NCI-H82 (cell line): ENCODE data around the gene TXNDC16.
"Not testable (repeated sequence)": the region's sequence is repeated elsewhere in the genome, so short reads cannot be mapped to it uniquely, and the experiment has no call there.

Experiments used
- DNase-seq: peaks from one replicate; lab custom pipeline; 2025; lab: John Stamatoyannopoulos, UW

The TXNDC16 gene

DNA sequence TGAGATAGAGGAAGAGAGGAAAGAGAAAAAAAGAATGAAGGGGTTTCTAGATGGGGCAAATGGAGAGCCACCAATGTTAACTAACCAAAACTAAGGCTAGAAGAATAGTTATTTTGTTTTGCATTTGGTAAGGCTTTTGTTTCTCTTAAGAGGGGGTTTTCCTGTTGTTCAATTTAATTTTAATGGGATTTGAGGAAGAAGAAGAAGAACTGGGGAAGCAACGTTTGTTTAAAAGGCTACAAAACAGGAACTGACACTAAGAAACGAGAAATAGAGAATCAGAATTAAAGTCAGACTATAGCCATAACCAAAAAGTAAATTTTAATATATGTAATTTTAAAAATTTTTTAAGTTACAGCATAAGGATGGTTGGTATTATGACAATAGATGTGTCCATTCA, 13.7 kb downstream of the TXNDC16 start:
- DNase-seq, result no peak

DNA sequence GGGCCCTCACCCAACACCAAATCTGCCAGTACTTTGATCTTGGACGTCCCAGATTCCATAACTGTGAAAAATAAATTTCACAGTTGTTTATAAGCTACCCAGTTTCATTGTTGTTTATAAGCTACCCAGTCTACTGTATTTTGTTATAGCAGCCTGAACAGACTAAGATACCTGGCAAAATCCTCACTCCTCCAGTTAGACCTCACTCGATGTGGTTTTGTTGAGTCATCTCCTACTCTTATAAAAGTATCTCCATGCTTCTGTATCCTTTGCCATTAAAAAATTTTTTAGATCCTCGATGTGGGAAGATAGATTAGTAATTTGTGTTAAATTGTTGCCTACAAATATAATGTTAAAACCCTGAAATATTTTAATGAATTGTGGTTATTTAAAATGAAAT, 16.0 kb downstream of the TXNDC16 start:
- no peak for DNase-seq

DNA sequence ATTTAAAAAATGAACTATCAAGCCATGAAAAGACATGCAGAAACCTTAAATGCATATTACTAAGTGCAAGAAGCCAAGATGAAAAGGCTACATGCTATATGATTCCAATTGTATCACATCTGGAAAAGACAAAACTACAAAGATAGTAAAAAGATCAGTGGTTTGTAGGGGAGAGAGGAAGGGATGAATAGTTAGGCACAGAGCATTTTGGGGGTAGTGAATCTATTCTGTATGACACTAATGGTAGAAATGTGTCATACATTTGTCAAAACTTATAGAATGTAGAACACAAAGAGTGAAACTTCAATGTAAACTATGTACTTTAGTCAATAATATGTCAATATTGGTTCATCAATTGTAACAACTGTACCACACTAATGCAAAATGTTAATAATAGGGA, 20.8 kb downstream of the TXNDC16 start:
- DNase-seq, result no peak

DNA sequence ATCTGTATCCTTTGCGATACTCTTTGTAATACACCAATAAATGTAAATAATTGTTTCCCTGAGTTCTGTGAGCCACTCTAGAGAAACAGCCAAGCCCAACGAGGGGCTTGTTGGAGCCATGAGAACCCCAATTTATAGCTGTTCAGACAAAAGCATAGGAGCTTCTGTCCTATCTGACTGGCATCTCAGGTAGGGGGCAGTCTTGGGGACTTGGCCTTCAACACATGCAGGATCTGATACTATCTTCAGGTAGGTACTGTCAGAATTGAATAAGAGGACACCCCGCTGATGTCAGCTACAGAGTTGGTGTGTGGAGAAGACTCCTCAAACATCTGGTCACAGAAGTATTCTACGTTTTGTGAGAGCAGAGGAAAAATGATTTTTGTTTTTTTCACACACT, 25.3 kb downstream of the TXNDC16 start:
- DNase-seq, result no peak

DNA sequence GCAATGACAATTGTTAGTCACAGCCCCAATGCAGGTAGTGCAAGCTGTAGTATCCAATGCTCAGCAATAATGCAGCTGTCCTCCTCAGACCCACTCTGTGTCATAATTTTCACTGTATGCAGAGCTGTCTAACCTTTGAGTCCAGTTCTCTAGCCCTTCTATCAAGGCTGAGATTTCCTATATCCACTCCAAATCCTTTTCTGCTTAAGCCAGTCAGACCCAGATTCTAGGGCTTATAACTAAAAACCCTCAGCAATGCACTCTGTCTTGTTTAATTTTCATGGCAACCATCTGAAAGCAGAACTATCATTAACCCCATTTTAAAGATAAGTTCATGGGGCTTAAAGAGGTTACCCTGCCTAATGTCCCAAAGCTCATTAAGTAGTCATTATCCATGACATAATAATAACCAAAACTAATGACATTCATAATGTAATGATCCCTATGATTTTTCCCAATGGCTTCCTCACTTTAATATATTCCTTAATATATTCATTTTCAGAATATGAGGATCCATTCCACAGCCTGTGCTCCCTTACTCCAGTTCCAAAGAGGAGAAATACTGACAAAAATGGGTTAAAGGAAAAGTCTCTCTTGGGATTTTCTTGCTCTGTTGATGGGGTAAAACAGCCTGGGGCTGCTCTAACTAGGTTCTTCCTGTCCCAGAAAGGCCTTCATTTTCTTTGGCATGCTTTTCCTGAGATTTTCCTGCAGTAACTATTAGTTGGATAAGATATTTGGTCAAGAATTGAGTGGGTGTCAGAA, 29.5 kb downstream of the TXNDC16 start:
- DNase-seq, result no peak

DNA sequence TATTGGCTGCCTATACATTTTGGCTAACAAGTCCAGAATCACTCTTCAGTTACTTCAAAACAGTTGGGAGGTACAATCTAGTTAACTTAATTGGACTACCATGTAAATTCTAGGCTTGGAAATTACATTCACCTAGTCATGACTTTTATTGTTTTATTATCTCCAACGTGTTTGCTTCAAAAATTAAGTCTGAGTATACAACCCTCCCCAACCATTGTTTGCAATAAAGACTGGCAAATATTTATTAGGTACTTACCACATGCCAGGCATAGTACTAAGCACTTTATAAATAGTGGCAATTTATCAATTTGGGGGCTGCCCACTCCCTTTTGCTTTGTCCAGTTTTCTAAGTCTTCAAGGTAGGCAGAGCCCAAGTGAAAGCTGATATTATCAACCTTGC, 30.3 kb downstream of the TXNDC16 start:
- DNase-seq, result no peak

DNA sequence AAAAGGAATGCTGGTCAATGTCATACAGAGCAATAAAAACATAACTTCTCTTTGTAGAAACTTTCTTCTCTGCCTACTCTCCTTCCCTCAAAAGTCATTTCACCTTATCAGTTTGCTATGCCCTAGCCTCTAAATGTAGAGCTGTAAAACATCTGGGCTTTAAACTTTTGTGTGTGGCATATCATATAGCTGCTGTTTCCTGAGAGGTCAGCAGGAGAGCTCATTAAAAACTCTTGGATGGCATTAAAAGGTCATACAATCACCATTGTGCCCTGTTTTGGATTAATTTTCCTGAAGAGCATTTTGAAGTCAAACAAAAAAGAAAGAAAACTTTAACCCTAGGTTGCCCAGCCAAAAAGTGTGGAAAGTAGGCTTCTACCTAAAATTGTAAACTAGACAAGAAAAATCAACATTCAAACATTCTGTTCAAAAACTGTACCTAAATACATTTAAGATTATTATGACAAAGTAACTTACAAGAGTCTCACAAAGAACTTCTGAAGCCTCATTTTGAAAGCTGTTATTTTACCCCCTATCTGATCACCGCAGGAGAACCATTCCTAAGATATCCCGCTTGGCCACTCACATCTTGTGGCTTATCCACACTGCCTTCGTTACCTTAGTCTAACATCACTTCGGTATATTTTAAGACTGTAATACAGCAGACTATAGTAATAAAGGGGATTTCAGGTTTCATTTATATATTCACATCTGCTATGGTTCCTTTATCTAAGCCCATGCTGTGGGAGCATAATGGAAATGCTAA, 38.1 kb downstream of the TXNDC16 start:
- no peak for DNase-seq

DNA sequence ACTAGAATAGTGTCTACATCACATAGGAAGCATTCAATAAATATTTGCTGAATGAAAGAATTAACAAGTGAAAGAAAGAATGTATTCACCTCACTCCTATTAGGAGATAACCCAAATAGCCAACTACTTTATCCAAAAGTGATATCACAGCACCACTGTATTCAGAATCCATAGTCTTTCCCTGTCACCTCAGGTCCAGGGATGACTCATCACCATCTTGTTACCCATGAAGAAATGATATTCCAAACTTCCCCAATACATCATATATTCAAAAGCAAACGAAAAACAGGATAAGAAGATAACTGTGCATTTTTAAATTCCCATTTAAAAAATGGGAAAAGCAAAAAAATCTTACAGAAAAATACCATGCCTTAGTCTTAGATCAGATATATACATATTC, 39.1 kb downstream of the TXNDC16 start:
- DNase-seq, result no peak

DNA sequence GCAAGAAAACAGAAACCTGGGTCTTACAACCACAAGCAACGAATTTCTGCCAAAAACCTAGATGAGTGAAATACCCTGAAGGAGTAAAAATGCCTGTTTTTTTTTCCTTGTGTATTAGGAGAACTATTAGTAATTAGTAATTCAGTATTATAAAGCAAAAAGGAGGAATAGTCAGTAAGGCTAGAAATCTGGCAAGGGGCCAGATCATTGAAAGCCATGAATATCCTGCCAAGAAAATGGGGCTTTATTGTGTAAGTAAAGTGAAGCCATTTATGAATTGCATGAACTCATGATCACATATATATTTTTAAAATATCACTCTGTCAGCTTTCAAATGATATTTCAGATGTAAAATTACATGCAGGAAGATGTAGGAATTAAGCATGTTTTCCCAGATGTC, 57.9 kb downstream of the TXNDC16 start:
- no peak for DNase-seq

DNA sequence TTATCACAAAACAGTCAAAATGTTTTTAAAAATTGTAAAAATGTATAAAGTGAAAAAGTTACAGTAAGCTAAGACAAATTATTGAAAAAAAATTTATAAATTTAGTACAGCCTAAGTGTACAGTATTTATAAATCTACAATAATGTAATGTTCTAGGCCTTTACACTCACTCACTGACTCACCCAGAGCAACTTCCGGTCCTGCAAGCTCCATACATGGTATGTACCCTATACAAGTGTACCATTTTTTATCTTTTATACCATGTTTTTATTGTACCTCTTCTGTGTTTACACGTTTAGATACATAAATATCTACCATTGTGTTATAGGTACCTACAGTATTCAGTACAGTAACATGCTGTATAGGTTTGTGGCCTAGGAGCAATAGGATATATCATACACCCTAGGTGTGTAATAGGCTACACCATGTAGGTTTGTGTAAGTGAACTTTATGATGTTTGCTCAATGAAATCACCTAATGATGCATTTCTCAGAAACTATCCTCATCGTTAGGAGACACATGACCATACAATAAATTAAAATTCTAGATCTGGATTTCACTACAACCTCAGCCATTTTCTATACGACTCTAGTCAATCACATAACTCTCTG, 66.8 kb downstream of the TXNDC16 start:
- DNase-seq, result no peak

DNA sequence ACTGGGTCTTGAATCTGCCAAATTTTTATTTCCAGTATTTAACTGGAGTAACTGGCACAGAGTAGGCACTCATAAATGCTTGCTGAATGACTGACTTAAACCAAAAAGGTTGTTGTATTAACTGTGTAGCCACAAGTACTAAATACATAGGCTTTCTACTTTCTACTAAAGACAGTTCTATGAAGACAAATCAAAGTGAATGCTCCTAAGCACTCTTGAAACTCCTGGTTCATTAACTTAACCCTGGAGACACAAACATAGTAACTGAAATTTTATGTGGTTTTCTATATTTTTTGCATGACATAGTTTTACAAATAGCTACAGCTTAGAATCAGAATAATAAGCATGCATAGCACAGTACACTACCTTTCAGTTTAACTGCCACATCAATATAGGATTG, 70.4 kb downstream of the TXNDC16 start:
- no peak for DNase-seq

DNA sequence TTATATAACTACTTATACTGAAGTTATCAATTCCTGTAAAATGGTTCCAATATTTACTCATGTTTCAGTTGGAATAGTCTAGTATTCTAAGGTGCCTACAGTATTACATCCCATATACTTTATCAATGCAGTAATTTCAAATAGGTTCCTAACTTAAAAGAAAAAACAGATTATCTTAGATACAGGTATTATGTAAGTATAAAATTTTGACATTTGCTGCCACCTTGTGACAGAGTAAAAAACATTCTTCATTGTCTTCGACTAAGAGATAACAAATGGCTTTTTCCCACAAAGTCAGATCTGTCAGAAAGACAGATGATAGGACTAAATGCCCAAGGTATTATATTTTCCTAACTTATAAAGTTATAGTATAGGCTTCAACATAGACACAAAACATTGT, 78.7 kb downstream of the TXNDC16 start:
- peak; percentile 39 for DNase-seq

DNA sequence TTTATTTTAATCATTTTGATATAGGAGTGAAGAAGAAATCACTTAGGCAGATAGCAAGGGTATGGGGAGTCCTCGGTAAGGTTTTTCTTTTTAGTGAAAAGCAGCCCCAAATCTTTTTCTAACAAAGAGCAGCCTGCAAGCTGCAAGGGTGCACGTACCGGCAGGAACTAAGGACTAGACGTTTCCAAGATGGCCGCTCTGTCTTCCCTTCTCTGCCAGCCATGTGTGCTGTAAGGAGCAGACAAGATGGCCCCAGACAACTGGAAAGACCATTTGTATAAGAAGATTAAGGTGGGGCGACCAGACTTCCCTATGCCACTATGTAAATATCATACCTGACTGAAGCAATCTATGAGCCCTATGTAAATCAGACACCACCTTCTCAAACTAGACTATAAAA, 79.6 kb downstream of the TXNDC16 start:
- DNase-seq, result no peak

DNA sequence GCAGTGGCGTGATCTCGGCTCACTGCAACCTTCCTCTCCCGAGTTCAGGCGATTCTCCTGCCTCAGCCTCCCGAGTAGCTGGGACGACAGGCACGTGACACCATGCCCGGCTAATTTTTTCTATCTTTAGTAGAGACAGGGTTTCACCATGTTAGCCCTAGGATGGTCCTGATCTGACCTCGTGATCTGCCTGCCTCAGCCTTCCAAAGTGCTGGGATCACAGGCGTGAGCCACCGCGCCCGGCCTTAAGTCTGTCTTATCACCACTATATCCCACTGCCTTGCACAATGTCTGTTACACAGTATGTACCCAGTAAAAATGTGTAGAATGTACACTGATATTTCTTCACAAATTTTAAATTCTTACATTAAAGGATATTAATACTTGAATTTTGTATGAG, 80.1 kb downstream of the TXNDC16 start:
- not testable (repeated sequence) for DNase-seq

DNA sequence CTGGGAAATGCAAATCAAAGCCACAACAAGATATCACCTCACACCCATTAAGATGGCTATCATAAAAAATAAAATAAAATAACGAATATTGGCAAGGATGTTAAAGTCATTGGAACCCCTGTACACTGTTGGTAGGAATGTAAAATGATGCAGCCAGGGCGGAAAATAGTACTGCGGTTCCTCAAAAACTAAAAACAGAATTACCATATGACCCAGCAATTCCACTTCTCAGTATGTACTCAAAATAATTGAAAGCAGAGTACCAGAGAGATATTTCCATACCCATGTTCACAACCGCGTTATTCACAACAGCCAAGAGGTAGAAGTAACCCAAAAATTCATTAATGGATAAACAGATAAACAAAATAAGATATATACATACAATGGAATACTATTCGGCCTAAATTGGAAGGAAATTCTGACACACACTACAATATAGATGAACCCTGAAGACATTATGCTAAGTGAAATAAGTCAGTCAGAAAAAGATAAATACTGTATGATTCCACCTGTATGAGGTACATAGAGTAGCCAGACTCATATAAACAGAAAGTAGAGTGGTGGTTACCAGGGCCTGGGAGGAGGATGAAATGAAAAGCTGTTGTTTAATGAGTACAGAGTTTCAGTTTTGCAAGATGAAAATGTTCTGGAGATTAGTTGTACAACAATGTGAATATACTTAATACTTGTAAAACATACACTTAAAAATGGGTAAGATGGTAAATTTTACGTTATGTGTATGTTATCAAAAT, 84.6 kb downstream of the TXNDC16 start:
- no peak for DNase-seq

DNA sequence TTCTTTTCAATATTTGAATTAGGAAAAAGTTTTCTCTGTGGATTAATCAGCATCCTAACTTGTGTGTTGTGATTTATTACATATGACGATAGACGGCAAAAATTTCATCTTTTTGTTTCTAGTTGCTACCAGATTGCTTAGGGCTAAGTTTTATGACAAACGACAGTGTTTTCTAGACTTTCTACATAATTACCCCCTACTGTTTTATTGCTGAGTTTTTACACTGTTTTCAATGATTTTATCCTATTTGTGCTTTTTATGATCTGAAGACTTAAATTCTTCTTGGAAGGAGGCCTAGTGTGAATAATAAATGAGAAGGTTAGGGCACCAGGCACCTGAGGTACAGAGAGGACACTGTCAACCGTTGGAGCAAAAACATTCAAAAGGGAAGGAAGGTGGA, 88.1 kb downstream of the TXNDC16 start:
- no peak for DNase-seq

DNA sequence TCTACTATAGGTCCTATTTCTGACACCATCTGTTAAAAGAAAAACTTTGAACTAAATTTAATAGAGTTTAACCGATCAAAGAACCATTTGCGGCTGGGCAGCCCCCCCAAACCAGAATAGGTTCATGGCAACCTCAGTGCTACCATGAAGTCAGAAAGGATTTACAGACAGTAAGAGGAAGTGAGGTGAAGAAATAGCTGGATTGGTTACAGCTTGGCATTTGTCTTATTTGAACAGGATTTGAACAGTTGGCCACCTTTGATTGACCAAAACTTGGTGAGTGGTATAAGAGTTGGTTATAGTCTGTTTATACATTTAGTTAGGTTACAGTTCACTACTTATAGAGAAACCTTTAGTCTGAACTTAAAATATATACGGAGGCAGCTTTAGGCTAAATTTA, 88.9 kb downstream of the TXNDC16 start:
- DNase-seq, result no peak

DNA sequence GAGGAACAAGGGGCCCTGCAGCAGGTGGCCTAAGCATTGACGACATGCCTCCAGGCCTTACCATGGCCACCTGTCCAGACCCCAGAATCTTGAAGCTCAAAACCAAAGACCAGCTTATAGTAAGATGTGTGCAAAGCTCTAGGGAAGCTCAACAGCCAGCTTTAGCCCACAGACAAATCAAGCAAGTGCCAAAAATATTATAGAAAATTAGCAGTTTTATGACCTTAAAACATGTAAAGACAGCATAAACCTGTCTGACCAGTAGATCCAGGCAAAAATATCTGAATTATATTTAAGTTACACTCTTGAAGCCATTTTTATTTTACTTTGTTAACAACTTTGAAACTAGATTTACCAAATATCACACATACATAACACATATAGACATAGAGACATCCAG, 90.6 kb downstream of the TXNDC16 start:
- no peak for DNase-seq

DNA sequence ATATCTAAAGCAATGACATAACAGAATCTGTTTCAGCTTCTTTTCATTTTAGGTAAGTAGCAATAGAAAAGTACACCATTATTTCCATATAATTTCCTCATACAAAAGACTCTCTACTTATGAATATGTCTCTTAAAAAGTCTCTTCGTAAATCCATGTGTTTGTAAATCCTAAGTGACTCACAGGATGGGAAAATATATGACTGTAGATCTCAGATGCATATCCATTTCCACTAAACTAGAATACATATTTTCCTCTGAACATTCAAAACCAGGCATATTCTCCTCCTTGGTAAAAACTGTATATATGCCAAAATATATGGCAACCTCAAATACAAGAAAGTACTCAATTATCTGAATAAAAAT, 93.6 kb downstream of the TXNDC16 start:
- DNase-seq, result no peak

DNA sequence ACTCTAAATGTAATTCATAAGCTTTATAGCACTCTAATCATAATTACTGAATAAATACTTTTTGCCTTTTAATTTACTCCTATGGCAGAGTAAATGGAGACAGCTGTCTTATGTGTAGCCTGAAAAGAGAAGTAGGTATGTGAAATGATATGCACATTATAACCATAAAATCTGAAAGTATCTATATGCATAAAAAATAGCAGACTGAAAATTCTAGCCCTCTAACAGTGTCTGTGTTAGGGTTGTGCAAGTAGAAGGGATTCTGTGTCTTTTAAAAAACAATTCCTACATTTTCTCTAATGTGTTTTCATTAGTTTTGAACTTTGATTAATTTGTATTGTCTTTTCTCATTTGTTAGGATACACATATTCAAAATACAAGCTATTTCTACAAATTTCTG, 94.9 kb downstream of the TXNDC16 start:
- DNase-seq, result no peak

DNA sequence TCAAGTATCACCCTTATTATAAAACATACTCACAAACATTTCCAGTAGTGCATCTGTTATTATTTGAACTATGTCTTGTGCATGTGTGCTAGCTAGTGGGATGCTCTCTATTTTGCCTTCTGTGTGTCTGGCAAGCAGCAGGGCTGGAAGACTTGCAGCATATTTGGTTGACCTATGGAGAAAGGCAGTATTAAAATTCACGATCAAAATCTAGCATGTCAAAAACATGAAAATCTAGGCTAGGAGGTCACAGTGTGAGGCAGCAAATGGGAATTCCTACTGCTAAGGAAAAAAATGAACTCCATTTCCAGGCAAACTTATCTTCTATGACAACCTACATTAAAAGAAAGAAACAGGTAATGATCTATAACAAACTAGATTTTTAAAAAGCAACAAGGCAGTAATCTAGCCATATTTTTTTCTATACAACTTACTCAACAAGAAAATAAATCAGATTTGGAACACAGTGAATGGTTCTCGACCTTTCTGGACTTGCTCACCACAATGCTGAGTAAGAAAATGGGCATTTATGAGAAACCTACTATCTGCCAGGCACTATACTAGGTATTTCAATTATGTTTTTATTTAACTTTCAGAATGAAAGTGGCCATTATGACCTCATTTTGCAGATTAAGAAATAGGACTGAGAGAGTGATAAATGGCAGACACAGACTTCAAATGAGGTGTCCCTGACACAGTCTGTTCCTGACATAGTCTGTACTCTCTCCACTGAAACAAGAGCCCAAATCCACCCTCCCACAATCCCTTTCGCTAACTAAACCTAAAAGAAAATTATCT, 96.8 kb downstream of the TXNDC16 start:
- no peak for DNase-seq

DNA sequence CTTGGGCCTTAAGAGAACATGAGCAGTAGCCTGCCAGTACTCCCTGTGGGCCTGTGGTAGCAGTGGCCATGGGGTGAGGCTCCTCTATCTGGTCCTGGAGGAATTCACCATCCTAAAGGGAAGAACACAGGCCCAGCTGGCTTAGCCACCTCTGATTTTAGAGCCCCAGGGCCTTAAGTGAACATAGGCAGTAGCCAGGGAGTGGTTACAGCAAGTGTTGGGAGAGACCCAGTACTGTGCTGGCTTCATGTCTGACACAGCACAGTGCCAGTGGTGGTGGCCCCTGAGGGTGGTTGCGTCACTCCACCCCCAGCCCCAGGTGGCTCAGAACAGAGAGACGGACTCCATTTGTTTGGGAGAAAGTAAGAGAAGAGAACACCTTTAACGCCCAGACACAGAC, 105.1 kb downstream of the TXNDC16 start:
- DNase-seq, result no peak
